WTC11 (cell line): ENCODE measurements around the gene RAB1B. TPM values are rescaled to one million over a fixed set of nuclear protein-coding genes. Genes with fewer than 3 reads are reported as not detected.

Experiments
- ATAC-seq: fragments of 200-7000 bp; cut with Tn5 transposase; 2 replicates; pipeline ENCODE4 v1.10.0; 2021; ENCODE audit warnings: mild to moderate bottlenecking, moderate library complexity
- CTCF ChIA-PET: fragments of 300-600 bp; sonication (Branson Sonifier 250); formaldehyde crosslinking; loops from one replicate; lab custom pipeline; 2021; ENCODE audit warnings: antibody characterized with exemption; lab: Charles Lee
- POLR2A ChIA-PET: fragments of 350-600 bp; sonication (Branson Sonifier 250); formaldehyde crosslinking; loops from one replicate; lab custom pipeline; 2021; ENCODE audit warnings: antibody characterized with exemption; lab: Charles Lee
- DNase-seq: peaks from one replicate; pipeline ENCODE4 v3.0.0; 2021; ENCODE audit warnings: low spot score
- H3K27ac Mint-ChIP-seq: 2 replicates; pipeline ENCODE4 v1.8.0; 2021; ENCODE audit warnings: mixed read lengths
- H3K27me3 Mint-ChIP-seq: 2 replicates; pipeline ENCODE4 v1.8.0; 2021; ENCODE audit warnings: low read depth, mild to moderate bottlenecking, moderate library complexity, mixed read lengths
- H3K36me3 Mint-ChIP-seq: 2 replicates; pipeline ENCODE4 v1.8.0; 2021; ENCODE audit warnings: mixed read lengths
- H3K4me1 Mint-ChIP-seq: 2 replicates; pipeline ENCODE4 v1.8.0; 2022; ENCODE audit warnings: mixed read lengths
- H3K4me3 Mint-ChIP-seq: 2 replicates; pipeline ENCODE4 v1.8.0; 2021; ENCODE audit warnings: mild to moderate bottlenecking, moderate library complexity, mixed read lengths
- H3K9me3 Mint-ChIP-seq: 2 replicates; pipeline ENCODE4 v1.8.0; 2021; ENCODE audit warnings: mixed read lengths
- CBFB ChIP-seq: sonication (generic); formaldehyde crosslinking; IDR thresholded peaks from 2 replicates; pipeline ENCODE4 v1.8.1; 2022; ENCODE audit warnings: mild to moderate bottlenecking, low read depth, missing genetic modification reagents
- E2F1 ChIP-seq: sonication (generic); formaldehyde crosslinking; IDR thresholded peaks from 2 replicates; pipeline ENCODE4 v1.8.0; 2022; ENCODE audit warnings: mild to moderate bottlenecking, missing genetic modification reagents
- EMX1 ChIP-seq: fragments of 250-450 bp; sonication (Bioruptor Pico); IDR thresholded peaks from 2 replicates; pipeline ENCODE4 v1.8.0; 2021; ENCODE audit warnings: mild to moderate bottlenecking
- FOXK1 ChIP-seq: sonication (generic); formaldehyde crosslinking; IDR thresholded peaks from 2 replicates; pipeline ENCODE4 v1.8.0; 2022; ENCODE audit warnings: mild to moderate bottlenecking, moderate library complexity, missing genetic modification reagents
- FOXP1 ChIP-seq: sonication (generic); formaldehyde crosslinking; IDR thresholded peaks from 2 replicates; pipeline ENCODE4 v1.8.0; 2022; ENCODE audit warnings: missing genetic modification reagents, mild to moderate bottlenecking, moderate library complexity, borderline replicate concordance
- GABPB1 ChIP-seq: sonication (generic); formaldehyde crosslinking; IDR thresholded peaks from 2 replicates; pipeline ENCODE4 v1.8.1; 2023; ENCODE audit warnings: mild to moderate bottlenecking, missing genetic modification reagents
- IRF2 ChIP-seq: sonication (generic); formaldehyde crosslinking; IDR thresholded peaks from 2 replicates; pipeline ENCODE4 v1.8.0; 2022; ENCODE audit warnings: low read depth, missing genetic modification reagents, borderline replicate concordance
- JUN ChIP-seq: sonication (generic); formaldehyde crosslinking; IDR thresholded peaks from 2 replicates; pipeline ENCODE4 v1.8.0; 2023; ENCODE audit warnings: mild to moderate bottlenecking, missing genetic modification reagents
- MYBL2 ChIP-seq: sonication (generic); formaldehyde crosslinking; IDR thresholded peaks from 2 replicates; pipeline ENCODE4 v1.8.1; 2023; ENCODE audit warnings: mild to moderate bottlenecking, moderate library complexity, missing genetic modification reagents
- PREB ChIP-seq: sonication (generic); formaldehyde crosslinking; IDR thresholded peaks from 2 replicates; pipeline ENCODE4 v1.8.1; 2022; ENCODE audit warnings: mild to moderate bottlenecking, missing genetic modification reagents, moderate library complexity, borderline replicate concordance
- PRRX2 ChIP-seq: fragments of 250-450 bp; sonication (Bioruptor Pico); IDR thresholded peaks from 2 replicates; pipeline ENCODE4 v1.8.0; 2021; ENCODE audit warnings: mild to moderate bottlenecking
- SMAD4 ChIP-seq: sonication (generic); formaldehyde crosslinking; IDR thresholded peaks from 2 replicates; pipeline ENCODE4 v1.8.0; 2022; ENCODE audit warnings: mild to moderate bottlenecking, missing genetic modification reagents
- TCF7 ChIP-seq: sonication (generic); formaldehyde crosslinking; IDR thresholded peaks from 2 replicates; pipeline ENCODE4 v1.8.0; 2022; ENCODE audit warnings: mild to moderate bottlenecking, low read depth, missing genetic modification reagents, moderate library complexity
- USF1 ChIP-seq: sonication (generic); formaldehyde crosslinking; IDR thresholded peaks from 2 replicates; pipeline ENCODE4 v1.8.0; 2022; ENCODE audit warnings: mild to moderate bottlenecking, missing genetic modification reagents
- USF2 ChIP-seq: sonication (generic); formaldehyde crosslinking; IDR thresholded peaks from 2 replicates; pipeline ENCODE4 v1.8.1; 2023; ENCODE audit warnings: mild to moderate bottlenecking, missing genetic modification reagents, moderate library complexity
- ZNF423 ChIP-seq: fragments of 250-450 bp; sonication (Bioruptor Pico); IDR thresholded peaks from 2 replicates; pipeline ENCODE4 v2.1.2; 2022; ENCODE audit warnings: mild to moderate bottlenecking, moderate library complexity
- ZNF671 ChIP-seq: fragments of 250-450 bp; sonication (Bioruptor Pico); IDR thresholded peaks from 2 replicates; pipeline ENCODE4 v1.8.0; 2021; ENCODE audit warnings: mild to moderate bottlenecking
- total RNA-seq: library from RNA; stranded (reverse); gene quantifications from 3 replicates; pipeline ENCODE4 v1.2.3, GENCODE V29; 2021

The RAB1B gene
- total RNA-seq, 1 experiment from 2014 or later = 125 TPM

- CTCF ChIA-PET = interaction anchor here (0.9 to 3.4 kb wide), 3 partner anchors 13 to 33 kb away, joined by 3 to 31 read pairs (median 5); partner anchors contain the start of gene RIN1
Measured at GRCh38 chr11:66315498-66315885, 47.1 kb downstream of the RAB1B start.

GRCh38 chr11:66315921-66316811 is 47.7 kb downstream of the RAB1B start:
- no peak overlapping the region; the same call in 1 of the 2 replicates for H3K27ac Mint-ChIP-seq
- peaks cover 20% of the 10 kb centered on the region for H3K9me3 Mint-ChIP-seq
- POLR2A ChIA-PET = interaction anchor here (0.5 to 1.2 kb wide), 8 partner anchors 16 to 1939 kb away, joined by 3 to 13 read pairs (median 4); partner anchors contain the start of gene SLC29A2
- H3K27me3 Mint-ChIP-seq = peaks cover 22% of the 10 kb centered on the region
- CTCF ChIA-PET = interaction anchor here (0.5 to 3.4 kb wide), 18 partner anchors 11 to 362 kb away, joined by 3 to 31 read pairs (median 4); partner anchors contain the start of genes B4GAT1, MRPL11, RIN1 and TMEM151A
- H3K36me3 Mint-ChIP-seq = peaks cover 20% of the 10 kb centered on the region
- no peak overlapping the region for H3K4me3 Mint-ChIP-seq
- TF ChIP-seq MYBL2 (no peak), USF1 (CRISPR knock-in tag) (0 out of 2 replicates have a peak, but pooled peaks have one; percentile 27)
- H3K4me1 Mint-ChIP-seq = peaks cover 26% of the 10 kb centered on the region
- DNase-seq = no peak
- ATAC-seq = no peak

More at GRCh38 chr11:66315498-66315885, 47.1 kb downstream of the RAB1B start:
- Mint-ChIP-seq H3K4me3 (no peak overlapping the region), H3K36me3 (peaks cover 20% of the 10 kb centered on the region), H3K27me3 (peaks cover 22% of the 10 kb centered on the region), H3K4me1 (peaks cover 30% of the 10 kb centered on the region), H3K9me3 (peaks cover 20% of the 10 kb centered on the region), H3K27ac (0 out of 2 replicates have a peak overlapping the region, but pooled peaks have one; percentile 36)
- TF ChIP-seq EMX1 (CRISPR knock-in tag) (no peak), FOXK1 (no peak), FOXP1 (CRISPR knock-in tag) (no peak), SMAD4 (CRISPR knock-in tag) (no peak)
- POLR2A ChIA-PET = interaction anchor here (0.9 kb wide), 1 partner anchor 55 kb away, joined by 4 read pairs; no protein-coding TSS in a partner anchor
- ATAC-seq (no peak), DNase-seq (no peak)

- peaks cover 20% of the 10 kb centered on the region for H3K9me3 Mint-ChIP-seq
- peaks cover 20% of the 10 kb centered on the region for H3K36me3 Mint-ChIP-seq
- peaks cover 22% of the 10 kb centered on the region for H3K27me3 Mint-ChIP-seq
- peak; percentile 5 for ATAC-seq
- peak within 1 kb of the TSS; percentile 96 for H3K27ac Mint-ChIP-seq
- H3K4me1 Mint-ChIP-seq = peaks cover 26% of the 10 kb centered on the region
- TF ChIP-seq ZNF423 (CRISPR knock-in tag) (peak; percentile 40; the same call in 1 of the 2 replicates), PRRX2 (no peak)
- TF ChIP-seq, all 79 proteins: peak for 1
- ChIA-PET CTCF (interaction anchor here (0.5 to 3.4 kb wide), 19 partner anchors 10 to 362 kb away, joined by 3 to 31 read pairs (median 5); partner anchors contain the start of genes B4GAT1, MRPL11, RAB1B and RIN1), POLR2A (interaction anchor here (0.5 to 1.2 kb wide), 10 partner anchors 10 to 1939 kb away, joined by 3 to 13 read pairs (median 4); partner anchors contain the start of genes SLC29A2 and YIF1A)
- DNase-seq = peak; percentile 59
- H3K4me3 Mint-ChIP-seq = peak within 1 kb of the TSS; percentile 57
Measured at GRCh38 chr11:66316849-66317251, 48.4 kb downstream of the RAB1B start, which contains the start of gene CD248. TSS of gene CD248 (minus strand) at chr11:66317044. CDS start at chr11:66317027, 17 bp downstream.

GRCh38 chr11:66317322-66317722 is 48.9 kb downstream of the RAB1B start:
- H3K4me3 Mint-ChIP-seq = peak overlapping the region; percentile 57
- no peak for ATAC-seq
- no peak for TF ChIP-seq E2F1 (CRISPR knock-in tag)
- no peak for TF ChIP-seq CBFB (CRISPR knock-in tag)
- no peak for TF ChIP-seq JUN (CRISPR knock-in tag)
- no peak for TF ChIP-seq IRF2 (CRISPR knock-in tag)
- no peak for TF ChIP-seq TCF7 (CRISPR knock-in tag)
- no peak for TF ChIP-seq PREB
- no peak for TF ChIP-seq USF2 (CRISPR knock-in tag)
- TF ChIP-seq ZNF671 = no peak
- TF ChIP-seq GABPB1 (CRISPR knock-in tag) = no peak
- TF ChIP-seq, all 79 proteins: peak for 0
- Mint-ChIP-seq H3K36me3 (peaks cover 20% of the 10 kb centered on the region), H3K27me3 (peaks cover 22% of the 10 kb centered on the region), H3K9me3 (peaks cover 20% of the 10 kb centered on the region), H3K27ac (peak overlapping the region; percentile 96), H3K4me1 (peaks cover 26% of the 10 kb centered on the region)
- no peak for DNase-seq
- POLR2A ChIA-PET = interaction anchor here (0.6 to 1.4 kb wide), 9 partner anchors 9 to 343 kb away, joined by 3 to 13 read pairs (median 4); partner anchors contain the start of genes SLC29A2 and YIF1A
- CTCF ChIA-PET = interaction anchor here (0.6 to 3.4 kb wide), 18 partner anchors 10 to 738 kb away, joined by 3 to 31 read pairs (median 5); partner anchors contain the start of genes B4GAT1, MRPL11, RAB1B and RIN1
